ENCODE measurements around the gene WDR48.

- no peak for TF ChIP-seq CTCF (IDR thresholded peaks at IDR 0.05)
- TF ChIP-seq POLR2A (IDR thresholded peaks at IDR 0.05), result no peak
These were observed 16.7 kb downstream of the WDR48 start for GRCh38 chr3:39068556-39068955.

All from uterus (tissue), 2 donors.